GM19193 (cell line): Measurements from ENCODE around the gene RAB20.

ENCODE experiments used
- POLR2A ChIP-seq: IDR thresholded peaks from 4 replicates; pipeline ENCODE4 v1.6.1; 2011; ENCODE audit not compliant: insufficient read depth, insufficient read length; ENCODE audit errors: extremely low read depth

RAB20 gene

DNA sequence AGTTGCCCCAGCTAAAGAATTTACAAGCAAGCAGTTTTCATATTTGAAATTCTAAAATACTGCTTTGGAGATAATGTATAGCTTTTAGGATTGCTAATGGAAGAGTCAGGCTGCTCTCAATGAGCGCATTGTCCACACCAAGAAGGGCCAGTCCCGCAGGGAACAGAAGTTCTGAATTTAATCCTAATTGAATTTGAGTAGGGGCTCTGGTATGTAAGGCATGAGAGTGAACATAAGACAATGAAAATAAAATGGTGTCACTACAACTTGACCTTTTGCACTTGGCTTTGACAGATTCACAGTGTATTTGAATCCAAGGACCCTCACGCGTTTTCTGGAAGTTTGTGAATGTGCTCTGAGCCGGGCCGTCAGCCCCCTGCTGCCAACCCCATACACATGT, 32.6 kb downstream of the RAB20 start:
- TF ChIP-seq POLR2A = no peak

DNA sequence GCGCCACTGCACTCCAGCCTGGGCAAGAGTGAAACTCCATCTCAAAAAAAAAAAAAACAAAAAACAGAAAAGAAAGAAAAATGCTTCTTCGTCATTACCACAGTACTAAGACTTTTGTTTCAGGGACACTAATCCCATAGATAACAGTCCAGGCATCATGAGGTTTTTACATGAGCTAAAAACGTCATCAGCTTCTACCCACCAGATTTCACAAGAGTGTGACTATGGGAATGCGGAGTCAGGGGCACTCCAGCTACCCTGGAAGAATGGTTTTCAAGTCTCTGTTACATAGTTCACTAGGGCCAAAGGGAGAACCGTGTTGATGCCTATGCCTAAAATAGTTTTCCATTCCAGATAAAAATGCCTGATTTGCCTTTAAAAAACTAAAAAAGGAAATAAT, 33.2 kb downstream of the RAB20 start:
- no peak for TF ChIP-seq POLR2A

GRCh38 chr13:110525328-110526319, 35.9 kb downstream of the RAB20 start:
- TF ChIP-seq POLR2A = no peak

DNA sequence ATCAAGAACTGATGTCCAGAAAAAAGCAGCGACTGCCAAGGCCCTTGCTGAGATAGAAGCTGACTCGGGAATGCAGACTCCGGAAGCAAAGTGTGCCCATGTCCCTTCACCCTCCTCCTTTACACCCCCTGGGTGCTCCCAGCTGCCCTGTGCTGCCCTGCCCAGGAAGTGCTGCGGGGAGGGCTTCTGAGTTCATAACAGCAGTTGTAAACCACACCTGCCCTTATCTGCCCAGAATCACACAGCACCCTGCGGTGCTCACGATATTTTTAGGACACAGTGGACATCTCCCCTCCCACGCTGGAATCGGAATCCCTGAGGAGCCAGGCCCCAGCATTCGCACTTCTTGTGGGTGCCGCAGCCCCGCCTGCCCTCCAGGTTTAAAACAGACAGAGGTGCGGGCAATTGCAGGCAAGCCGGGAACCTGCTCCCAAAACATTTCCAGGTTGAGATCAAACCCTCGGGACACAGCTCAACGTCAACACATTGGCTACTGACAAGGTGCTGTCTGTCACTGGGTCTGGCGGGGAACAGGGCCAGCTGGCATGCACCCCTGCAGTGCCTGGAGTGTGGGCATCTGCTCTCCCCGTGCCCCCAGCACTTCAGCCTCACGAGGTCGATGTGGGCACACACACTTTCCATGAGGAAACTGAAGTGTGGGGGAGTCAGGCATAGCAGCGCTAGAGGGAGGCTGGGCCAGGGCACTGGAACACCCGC, 36.8 kb downstream of the RAB20 start:
- TF ChIP-seq POLR2A = no peak

DNA sequence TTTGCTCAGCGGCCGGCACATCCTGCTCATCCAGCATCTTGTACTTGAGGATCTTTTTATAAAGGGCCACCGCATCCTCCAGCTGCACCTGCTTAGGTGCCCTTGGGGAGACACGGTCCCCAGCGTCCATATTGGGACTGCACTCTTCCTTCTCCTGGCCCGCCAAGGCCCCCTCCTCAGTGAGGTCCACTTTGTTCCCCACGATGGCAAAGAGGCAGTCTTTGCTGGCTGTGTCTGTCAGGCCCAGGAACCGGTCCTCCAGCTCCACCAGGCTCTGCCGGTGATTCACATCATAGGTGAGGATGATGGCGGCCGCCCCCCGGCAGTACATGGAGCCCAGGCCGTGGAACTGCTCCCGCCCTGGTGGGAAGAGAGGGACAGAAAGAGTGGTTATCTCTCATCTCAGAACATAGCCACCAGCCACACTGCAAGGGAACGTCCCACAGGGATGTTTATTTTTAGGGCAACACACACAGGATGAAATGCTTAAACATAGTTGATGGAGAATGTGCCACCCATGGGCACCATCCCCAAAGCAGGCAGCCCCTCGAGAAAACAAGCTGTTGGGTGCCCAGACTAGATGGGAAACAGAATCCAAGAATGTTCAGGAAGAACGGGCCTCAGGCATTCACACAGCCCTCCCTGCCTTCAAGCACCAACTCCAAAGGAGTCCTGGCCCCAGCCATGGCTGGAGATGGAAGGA, 37.5 kb downstream of the RAB20 start:
- TF ChIP-seq POLR2A = no peak

DNA sequence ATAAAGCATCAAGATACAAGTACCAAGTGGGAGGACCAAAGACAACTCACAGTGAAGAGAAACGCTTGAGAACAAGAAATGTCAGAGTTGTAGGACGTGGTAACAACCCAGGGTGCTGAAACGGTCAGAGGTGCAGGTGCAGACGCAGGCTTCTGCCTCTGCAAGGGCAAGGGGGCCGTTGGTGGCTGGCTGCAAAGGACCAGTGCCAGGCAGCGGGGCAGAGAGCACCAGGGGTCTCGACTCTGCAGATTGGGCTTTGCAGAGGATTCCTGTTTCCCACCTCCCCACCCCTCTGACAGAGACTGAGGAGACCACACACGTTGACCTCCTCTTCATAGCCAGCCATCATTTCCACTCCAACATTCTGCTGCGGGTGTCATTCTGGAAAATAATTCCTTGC, 38.3 kb downstream of the RAB20 start:
- no peak for TF ChIP-seq POLR2A

GRCh38 chr13:110522721-110523120, 38.8 kb downstream of the RAB20 start:
- no peak for TF ChIP-seq POLR2A

DNA sequence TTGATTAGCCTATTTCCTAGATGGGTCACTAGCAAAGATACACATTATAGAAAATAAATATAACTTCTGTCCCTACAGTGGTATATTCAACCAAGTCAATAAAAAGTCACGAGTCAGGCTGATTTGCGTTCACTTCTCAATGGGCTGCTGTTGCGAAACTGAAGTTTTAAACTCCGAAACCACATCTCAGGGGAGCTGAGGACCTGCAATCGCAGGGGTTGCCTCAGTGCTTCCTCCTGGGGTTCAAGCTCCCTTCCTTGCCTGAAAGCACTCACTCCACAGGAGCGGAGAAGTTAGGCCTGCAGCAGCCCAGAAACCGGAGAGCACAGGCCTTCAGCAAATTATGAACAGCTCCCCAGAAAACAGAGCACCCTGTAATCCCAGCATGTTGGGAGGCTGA, 39.6 kb downstream of the RAB20 start:
- no peak for TF ChIP-seq POLR2A

- no peak for TF ChIP-seq POLR2A
These were observed 40.2 kb downstream of the RAB20 start for GRCh38 chr13:110521296-110521680.

- TF ChIP-seq POLR2A = no peak
These were observed 40.9 kb downstream of the RAB20 start for GRCh38 chr13:110520431-110521295.

DNA sequence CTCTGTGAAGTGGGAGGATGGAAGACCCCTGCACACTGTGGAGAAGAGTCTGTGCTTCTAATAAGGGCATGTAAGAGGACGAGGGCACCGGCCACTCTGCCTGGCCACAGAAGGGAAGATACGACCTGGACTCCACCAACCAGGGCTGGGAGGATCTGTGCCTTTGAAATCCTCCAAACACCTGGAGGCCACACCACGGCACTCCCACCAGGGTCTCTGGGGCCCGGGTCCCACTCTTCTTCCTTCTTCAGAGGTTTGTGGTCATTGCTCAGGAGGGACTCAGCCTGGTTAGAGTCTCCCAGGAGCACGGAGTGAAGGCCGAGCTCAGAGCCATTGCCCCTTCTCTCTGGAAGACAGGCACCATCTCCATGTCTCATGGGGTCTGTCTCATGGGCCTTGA, 42.0 kb downstream of the RAB20 start:
- no peak for TF ChIP-seq POLR2A

GRCh38 chr13:110519046-110519445, 42.5 kb downstream of the RAB20 start:
- TF ChIP-seq POLR2A = no peak

DNA sequence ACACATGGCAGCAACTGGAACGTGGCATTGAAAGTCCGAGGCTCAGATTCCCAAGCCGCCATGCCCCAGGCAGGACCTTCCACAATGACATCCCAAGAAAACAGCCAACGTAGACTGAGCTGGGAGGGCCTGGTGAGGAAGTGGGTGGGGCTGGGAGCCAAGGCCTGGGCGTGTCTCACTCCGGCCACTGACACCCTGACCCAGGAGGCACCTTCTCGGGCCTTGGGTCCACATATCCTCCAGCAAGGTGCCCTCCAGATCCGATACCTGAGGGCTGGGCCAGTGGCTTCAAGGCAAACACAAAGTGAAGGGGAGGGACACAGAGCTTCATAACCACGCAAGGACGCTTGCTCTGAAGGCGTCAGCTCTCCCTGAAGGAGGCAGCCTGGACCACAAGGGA, 43.0 kb downstream of the RAB20 start:
- TF ChIP-seq POLR2A = no peak

- TF ChIP-seq POLR2A = no peak
These were observed 43.3 kb downstream of the RAB20 start for GRCh38 chr13:110518226-110518525.
